ENCODE measurements around the gene C20orf202. TPM values are rescaled to one million over a fixed set of nuclear protein-coding genes. Genes with fewer than 3 reads are reported as not detected.

Gene C20orf202
- total RNA-seq, 2 donors from 2014 or later: not detected

DNA sequence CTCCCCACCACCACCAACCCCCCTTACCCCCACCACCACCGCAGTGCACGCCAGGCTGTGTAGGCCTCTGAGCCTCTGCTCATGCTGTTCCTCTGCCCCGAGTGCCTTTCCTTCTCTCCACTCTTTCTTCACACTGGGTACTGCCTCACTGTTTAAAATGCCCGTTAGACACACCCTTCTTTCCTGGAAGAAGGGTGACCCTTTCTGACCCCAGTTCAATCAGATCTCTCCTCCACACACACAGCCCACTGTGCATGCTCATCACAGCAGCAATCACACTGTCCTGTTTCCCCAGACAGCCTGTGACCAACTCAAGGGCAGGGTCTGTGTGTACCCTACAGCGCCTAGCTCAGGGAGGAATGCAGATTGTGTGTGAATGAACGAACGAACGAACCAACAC, 28.5 kb upstream of the C20orf202 start:
- TF ChIP-seq, protein P1, sequence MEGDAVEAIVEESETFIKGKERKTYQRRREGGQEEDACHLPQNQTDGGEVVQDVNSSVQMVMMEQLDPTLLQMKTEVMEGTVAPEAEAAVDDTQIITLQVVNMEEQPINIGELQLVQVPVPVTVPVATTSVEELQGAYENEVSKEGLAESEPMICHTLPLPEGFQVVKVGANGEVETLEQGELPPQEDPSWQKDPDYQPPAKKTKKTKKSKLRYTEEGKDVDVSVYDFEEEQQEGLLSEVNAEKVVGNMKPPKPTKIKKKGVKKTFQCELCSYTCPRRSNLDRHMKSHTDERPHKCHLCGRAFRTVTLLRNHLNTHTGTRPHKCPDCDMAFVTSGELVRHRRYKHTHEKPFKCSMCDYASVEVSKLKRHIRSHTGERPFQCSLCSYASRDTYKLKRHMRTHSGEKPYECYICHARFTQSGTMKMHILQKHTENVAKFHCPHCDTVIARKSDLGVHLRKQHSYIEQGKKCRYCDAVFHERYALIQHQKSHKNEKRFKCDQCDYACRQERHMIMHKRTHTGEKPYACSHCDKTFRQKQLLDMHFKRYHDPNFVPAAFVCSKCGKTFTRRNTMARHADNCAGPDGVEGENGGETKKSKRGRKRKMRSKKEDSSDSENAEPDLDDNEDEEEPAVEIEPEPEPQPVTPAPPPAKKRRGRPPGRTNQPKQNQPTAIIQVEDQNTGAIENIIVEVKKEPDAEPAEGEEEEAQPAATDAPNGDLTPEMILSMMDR (conservative IDR thresholded peaks at IDR 0.05): no peak
- Mint-ChIP-seq H3K27ac (no peak overlapping the region), H3K27me3 (ENCODE audit: insufficient read depth) (no peaks in the 10 kb centered on the region), H3K36me3 (ENCODE audit: low read depth) (peaks cover 5% of the 10 kb centered on the region), H3K4me1 (no peaks in the 10 kb centered on the region), H3K9me3 (no peaks in the 10 kb centered on the region), H3K4me3 (no peak overlapping the region)
- H3K27me3 ChIP-seq (ENCODE audit: control insufficient read depth, insufficient read depth, low read length, poor library complexity, severe bottlenecking): no peaks in the 10 kb centered on the region
- H3K9ac ChIP-seq (ENCODE audit: extremely low read depth, low read length, poor library complexity, severe bottlenecking): no peak overlapping the region
- H3K4me3 ChIP-seq (ENCODE audit: low read length): no peak overlapping the region
- WGBS, 2 experiments (ENCODE audit: insufficient coverage in 1 of 2, insufficient read length in 1 of 2): 96% methylated on average over 4 to 8 of the region's 8 CpGs
- peaks cover 21% of the 10 kb centered on the region for H3K36me3 ChIP-seq (ENCODE audit: control insufficient read depth, insufficient read depth, low read length)
- no peaks in the 10 kb centered on the region for H3K4me1 ChIP-seq (ENCODE audit: control insufficient read depth, insufficient read depth, low read length)
- no peak overlapping the region for H3K27ac ChIP-seq (ENCODE audit: low read depth, low read length)
- peak; percentile 21 for DNase-seq
- no peaks in the 10 kb centered on the region for H3K9me3 ChIP-seq (ENCODE audit: control insufficient read depth, low read length)

DNA sequence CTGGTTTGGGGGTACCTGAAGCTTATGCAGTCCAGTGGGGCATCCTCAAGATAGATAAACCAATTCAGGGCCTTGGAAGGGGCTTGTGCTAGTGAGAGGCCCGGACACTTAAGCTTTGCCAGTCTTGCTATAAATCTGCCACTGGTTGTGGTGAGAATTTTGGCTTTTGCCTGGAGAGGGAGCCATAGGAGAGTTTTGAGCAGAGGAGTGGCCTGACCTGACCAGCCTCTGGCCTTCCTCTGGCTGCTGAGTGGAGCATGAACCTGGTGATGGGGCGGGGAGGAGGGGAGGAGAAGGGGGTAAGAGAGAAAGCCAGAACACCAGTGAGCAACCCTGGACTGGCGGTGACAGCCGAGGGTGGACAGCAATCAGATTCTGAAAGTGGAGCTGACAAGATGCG, 25.6 kb upstream of the C20orf202 start:
- TF ChIP-seq, protein P1 (conservative IDR thresholded peaks at IDR 0.05): peak; percentile 63

DNA sequence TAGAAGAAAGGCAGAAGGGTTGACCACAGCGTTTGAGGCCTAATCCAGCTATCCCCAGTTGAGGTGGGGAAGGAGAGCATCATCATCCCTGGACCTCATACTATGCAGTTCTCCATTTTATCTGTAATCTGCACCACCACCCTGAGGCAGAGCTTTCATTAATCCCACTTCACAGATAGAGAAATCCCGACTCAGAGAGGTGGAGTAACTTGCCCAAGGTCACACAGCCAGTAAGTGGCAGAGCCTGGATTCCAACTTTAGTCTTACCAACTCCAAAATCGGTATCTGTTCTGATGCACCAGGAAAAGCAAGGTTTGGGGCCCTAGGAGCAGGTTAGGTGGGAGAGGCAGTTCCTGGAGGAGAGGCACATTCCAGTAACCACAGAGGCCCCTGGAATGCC, 25.2 kb upstream of the C20orf202 start:
- TF ChIP-seq, protein P1 (conservative IDR thresholded peaks at IDR 0.05): no peak
- Histone ChIP-seq H3K4me1 (ENCODE audit: control insufficient read depth, insufficient read depth, low read length) (no peaks in the 10 kb centered on the region), H3K9me3 (ENCODE audit: control insufficient read depth, low read length) (no peaks in the 10 kb centered on the region), H3K36me3 (ENCODE audit: control insufficient read depth, insufficient read depth, low read length) (peaks cover 4% of the 10 kb centered on the region), H3K4me3 (ENCODE audit: low read length) (no peak overlapping the region), H3K27me3 (ENCODE audit: control insufficient read depth, insufficient read depth, low read length, poor library complexity, severe bottlenecking) (peaks cover 9% of the 10 kb centered on the region), H3K27ac (ENCODE audit: low read depth, low read length) (no peak overlapping the region), H3K9ac (ENCODE audit: extremely low read depth, low read length, poor library complexity, severe bottlenecking) (no peak overlapping the region)
- H3K27me3 Mint-ChIP-seq (ENCODE audit: insufficient read depth): peaks cover 13% of the 10 kb centered on the region
- no peak overlapping the region for H3K4me3 Mint-ChIP-seq
- 92 to 100% methylated on average over 2 to 3 of the region's 3 CpGs for WGBS, 2 experiments (ENCODE audit: insufficient coverage in 1 of 2, insufficient read length in 1 of 2)
- no peaks in the 10 kb centered on the region for H3K9me3 Mint-ChIP-seq
- H3K4me1 Mint-ChIP-seq: no peaks in the 10 kb centered on the region
- DNase-seq: no peak
- no peak overlapping the region for H3K27ac Mint-ChIP-seq
- peaks cover 5% of the 10 kb centered on the region for H3K36me3 Mint-ChIP-seq (ENCODE audit: low read depth)

More for the DNA sequence above, 25.6 kb upstream of the C20orf202 start:
- Mint-ChIP-seq H3K27me3 (ENCODE audit: insufficient read depth) (peaks cover 9% of the 10 kb centered on the region), H3K4me3 (no peak overlapping the region), H3K36me3 (ENCODE audit: low read depth) (peaks cover 5% of the 10 kb centered on the region), H3K27ac (no peak overlapping the region), H3K9me3 (no peaks in the 10 kb centered on the region), H3K4me1 (no peaks in the 10 kb centered on the region)
- Histone ChIP-seq H3K9ac (ENCODE audit: extremely low read depth, low read length, poor library complexity, severe bottlenecking) (no peak overlapping the region), H3K4me3 (ENCODE audit: low read length) (no peak overlapping the region), H3K36me3 (ENCODE audit: control insufficient read depth, insufficient read depth, low read length) (peaks cover 4% of the 10 kb centered on the region), H3K27ac (ENCODE audit: low read depth, low read length) (no peak overlapping the region), H3K9me3 (ENCODE audit: control insufficient read depth, low read length) (no peaks in the 10 kb centered on the region), H3K4me1 (ENCODE audit: control insufficient read depth, insufficient read depth, low read length) (no peaks in the 10 kb centered on the region), H3K27me3 (ENCODE audit: control insufficient read depth, insufficient read depth, low read length, poor library complexity, severe bottlenecking) (peaks cover 4% of the 10 kb centered on the region)
- 84 to 89% methylated on average over 5 of the region's 5 CpGs for WGBS, 2 experiments (ENCODE audit: insufficient coverage in 1 of 2, insufficient read length in 1 of 2)
- DNase-seq: peak; percentile 88

Measured in endodermal cell (in vitro differentiated cells).